Right atrium auricular region (tissue), 2 donors: ENCODE data around the gene CBFA2T3. TPM values are rescaled to one million over a fixed set of nuclear protein-coding genes. Genes with fewer than 3 reads are reported as not detected.

Experiments
- DNase-seq: peaks from one replicate; pipeline ENCODE4 v3.0.0-alpha.2; 2019; ENCODE audit warnings: low spot score
- H3K27ac ChIP-seq, 2 donors: fragments of 200-600 bp; sonication (generic); 1 replicate in 1 of 2; 2 replicates in 1 of 2; pipeline ENCODE4 v1.5.1; 2016 to 2019
- H3K27me3 ChIP-seq, 2 donors: fragments of 200-600 bp; sonication (generic); one replicate each; pipeline versions ENCODE4 v1.5.1 to v1.6.0; 2017 to 2019
- H3K36me3 ChIP-seq: fragments of 200-600 bp; sonication (generic); one replicate; pipeline ENCODE4 v1.5.1; 2016
- H3K4me1 ChIP-seq, 2 donors: fragments of 200-600 bp; sonication (generic); one replicate each; pipeline versions ENCODE4 v1.5.1 to v1.6.0; 2017 to 2019
- H3K4me3 ChIP-seq, 2 donors: fragments of 200-600 bp; sonication (generic); 1 replicate in 1 of 2; 2 replicates in 1 of 2; pipeline ENCODE4 v1.5.1; 2017 to 2019; ENCODE audit warnings: mild to moderate bottlenecking in 1 of 2, moderate library complexity in 1 of 2
- H3K9me3 ChIP-seq, 2 donors: fragments of 200-600 bp; sonication (generic); one replicate each; pipeline ENCODE4 v1.5.1; 2019
- total RNA-seq, 2 donors: library from RNA; depleted of rRNA; stranded (reverse); fragments of >200 nt; gene quantifications; one replicate each; pipeline ENCODE4 v1.1.0, GENCODE V29; 2016
- TF ChIP-seq, protein P1 (sequence below), 2 donors: fragments of 200-600 bp; sonication (generic); IDR thresholded peaks; one replicate each; pipeline ENCODE4 v1.5.1; 2019; ENCODE audit warnings: antibody characterized with exemption in 2 of 2

CBFA2T3 gene
- total RNA-seq, 2 donors from 2014 or later = 1.1 to 2.6 TPM

DNA sequence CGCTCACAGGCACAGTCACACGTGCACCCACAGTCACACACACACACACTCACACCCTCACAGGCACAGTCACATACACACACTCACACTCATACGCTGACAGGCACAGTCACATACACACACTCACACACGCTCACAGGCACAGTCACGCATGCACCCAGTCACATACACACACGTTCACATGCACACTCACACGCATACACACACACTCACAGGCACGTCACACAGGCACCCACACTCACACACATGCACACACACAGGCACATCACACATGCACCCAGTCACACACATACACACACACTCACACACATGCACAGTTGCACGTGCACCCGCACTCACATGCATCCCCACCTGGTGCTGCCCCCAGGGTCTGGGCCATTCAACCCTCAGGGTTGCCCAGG is 46.1 kb upstream of the CBFA2T3 start:
- no peak for DNase-seq

DNA sequence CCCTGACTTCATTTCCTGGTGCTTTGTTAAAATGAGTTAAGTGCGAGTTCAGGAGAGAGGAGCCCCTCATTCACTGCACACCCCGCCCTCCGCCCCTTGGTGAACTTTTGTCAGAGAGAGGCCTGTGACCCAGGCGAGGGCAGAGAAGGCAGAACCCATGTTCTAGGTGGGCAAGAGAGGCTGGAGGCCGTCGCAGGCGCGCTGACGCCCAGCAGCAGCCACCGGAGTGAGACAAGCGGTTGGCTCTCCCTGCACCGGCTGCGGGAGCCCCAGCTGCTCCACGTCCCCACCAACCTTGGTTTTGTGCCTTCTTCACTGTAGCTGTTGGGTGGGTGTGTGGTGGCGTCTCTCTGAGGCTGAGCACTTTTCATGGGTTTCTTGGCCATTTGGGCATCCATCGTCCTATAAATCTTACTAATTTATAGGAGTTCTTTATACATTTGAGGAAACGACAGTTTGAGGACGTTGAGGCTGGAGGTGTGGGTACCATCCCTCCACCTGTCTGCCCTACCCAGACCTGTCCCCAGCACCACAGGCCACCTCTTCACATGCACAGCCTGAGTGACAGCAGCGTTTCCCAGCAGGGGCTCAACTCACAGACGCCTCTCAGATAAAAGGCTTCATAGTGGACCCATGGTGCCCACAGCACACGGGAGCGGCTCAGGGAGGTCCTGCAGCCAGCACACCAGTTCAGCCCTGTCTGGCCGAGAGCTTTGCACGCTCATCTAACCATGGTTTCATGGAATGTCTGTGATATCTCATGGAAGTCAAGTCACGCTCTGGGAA is 45.2 kb upstream of the CBFA2T3 start:
- Histone ChIP-seq H3K27me3 (no peaks in the 10 kb centered on the region), H3K27ac (no peak overlapping the region), H3K4me3 (no peak overlapping the region), H3K9me3 (peaks cover 0 to 21% of the 10 kb centered on the region in 2 donors), H3K36me3 (no peaks in the 10 kb centered on the region), H3K4me1 (no peaks in the 10 kb centered on the region)
- TF ChIP-seq, protein P1, sequence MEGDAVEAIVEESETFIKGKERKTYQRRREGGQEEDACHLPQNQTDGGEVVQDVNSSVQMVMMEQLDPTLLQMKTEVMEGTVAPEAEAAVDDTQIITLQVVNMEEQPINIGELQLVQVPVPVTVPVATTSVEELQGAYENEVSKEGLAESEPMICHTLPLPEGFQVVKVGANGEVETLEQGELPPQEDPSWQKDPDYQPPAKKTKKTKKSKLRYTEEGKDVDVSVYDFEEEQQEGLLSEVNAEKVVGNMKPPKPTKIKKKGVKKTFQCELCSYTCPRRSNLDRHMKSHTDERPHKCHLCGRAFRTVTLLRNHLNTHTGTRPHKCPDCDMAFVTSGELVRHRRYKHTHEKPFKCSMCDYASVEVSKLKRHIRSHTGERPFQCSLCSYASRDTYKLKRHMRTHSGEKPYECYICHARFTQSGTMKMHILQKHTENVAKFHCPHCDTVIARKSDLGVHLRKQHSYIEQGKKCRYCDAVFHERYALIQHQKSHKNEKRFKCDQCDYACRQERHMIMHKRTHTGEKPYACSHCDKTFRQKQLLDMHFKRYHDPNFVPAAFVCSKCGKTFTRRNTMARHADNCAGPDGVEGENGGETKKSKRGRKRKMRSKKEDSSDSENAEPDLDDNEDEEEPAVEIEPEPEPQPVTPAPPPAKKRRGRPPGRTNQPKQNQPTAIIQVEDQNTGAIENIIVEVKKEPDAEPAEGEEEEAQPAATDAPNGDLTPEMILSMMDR (IDR thresholded peaks at IDR 0.05) = no peak
- DNase-seq = no peak

More for the DNA sequence above, 46.1 kb upstream of the CBFA2T3 start:
- TF ChIP-seq, protein P1 (IDR thresholded peaks at IDR 0.05) = no peak
- Histone ChIP-seq H3K4me1 (no peaks in the 10 kb centered on the region), H3K27me3 (no peaks in the 10 kb centered on the region), H3K4me3 (no peak overlapping the region), H3K9me3 (peaks cover 0 to 23% of the 10 kb centered on the region in 2 donors), H3K27ac (no peak overlapping the region), H3K36me3 (no peaks in the 10 kb centered on the region)

DNA sequence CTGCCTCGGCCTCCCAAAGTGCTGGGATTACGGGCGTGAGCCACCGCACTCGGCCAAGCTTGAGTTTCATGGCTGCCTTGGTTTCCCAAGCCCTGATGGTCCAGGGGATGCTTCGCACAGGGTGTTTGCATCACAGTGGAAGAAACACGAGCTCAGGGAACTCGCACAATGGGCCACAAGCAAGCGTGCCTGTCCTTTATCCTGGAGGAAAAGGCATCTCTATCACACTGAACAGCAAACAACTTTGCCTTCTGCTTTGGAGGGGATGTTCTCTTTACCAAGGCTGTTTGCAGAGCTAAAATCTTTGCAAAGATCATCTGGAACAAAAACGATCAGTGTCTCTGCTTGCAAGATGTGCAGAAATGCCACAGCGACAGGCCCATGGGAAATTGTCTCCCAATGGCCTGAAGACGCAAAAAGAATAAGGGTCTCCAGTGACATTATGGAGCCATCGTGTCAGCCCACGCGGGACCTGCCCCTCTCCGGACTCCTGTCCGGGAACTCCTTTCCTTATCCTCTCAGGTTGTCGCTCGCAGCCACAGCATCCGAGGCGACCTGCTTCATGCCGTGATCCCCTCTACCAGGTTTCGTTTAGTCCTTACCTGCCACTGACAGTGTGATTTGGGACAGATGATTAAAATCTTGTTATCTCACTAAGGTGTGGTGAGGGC is 44.1 kb upstream of the CBFA2T3 start:
- no peak for DNase-seq
- Histone ChIP-seq H3K36me3 (no peaks in the 10 kb centered on the region), H3K4me1 (no peaks in the 10 kb centered on the region), H3K27ac (no peak overlapping the region), H3K27me3 (no peaks in the 10 kb centered on the region), H3K9me3 (peaks cover 0 to 9% of the 10 kb centered on the region in 2 donors), H3K4me3 (no peak overlapping the region)
- TF ChIP-seq, protein P1 (IDR thresholded peaks at IDR 0.05) = no peak

DNA sequence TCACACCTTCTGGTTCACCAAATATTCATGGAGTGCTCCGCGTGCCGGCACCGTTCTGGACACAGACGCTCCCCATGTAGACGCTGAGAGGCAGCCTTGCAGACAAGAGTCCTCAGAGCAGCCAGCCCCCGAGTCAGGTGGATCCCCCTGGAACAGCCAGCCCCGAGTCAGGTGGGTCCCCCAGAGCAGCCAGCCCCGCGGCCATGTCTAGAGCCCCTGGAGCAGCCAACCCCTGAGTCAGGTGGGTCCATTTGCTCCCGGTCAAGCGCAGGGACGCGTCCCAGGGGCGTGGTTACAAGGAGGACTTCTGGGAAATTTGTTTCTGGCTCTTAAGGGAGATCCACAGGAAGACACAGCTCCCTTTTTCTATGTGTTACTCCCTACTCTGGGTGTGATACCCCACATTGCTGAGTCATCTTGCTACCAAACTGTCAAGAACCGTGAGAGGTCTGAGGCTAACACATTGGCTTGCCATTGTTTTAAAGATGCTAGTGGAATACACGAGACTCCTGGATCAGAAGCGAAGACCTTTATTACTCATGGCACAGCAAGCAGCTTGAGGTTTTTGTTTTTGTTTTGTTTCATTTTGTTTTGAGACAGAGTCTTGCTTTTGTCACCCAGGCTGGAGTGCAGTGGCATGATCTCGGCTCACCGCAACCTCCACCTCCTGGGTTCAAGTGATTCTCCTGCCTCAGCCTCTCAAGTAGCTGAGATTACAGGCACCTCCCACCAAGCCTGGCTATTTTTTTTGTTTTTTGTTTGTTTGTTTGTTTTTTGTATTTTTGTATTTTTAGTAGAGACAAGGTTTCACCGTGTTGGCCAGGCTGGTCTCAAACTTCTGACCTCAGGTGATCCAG is 43.3 kb upstream of the CBFA2T3 start:
- DNase-seq = no peak
- no peaks in the 10 kb centered on the region for H3K27me3 ChIP-seq
- no peaks in the 10 kb centered on the region for H3K4me1 ChIP-seq
- H3K27ac ChIP-seq = no peak overlapping the region
- peaks cover 0 to 1% of the 10 kb centered on the region in 2 donors for H3K9me3 ChIP-seq
- no peaks in the 10 kb centered on the region for H3K36me3 ChIP-seq
- H3K4me3 ChIP-seq = no peak overlapping the region
- TF ChIP-seq, protein P1 (IDR thresholded peaks at IDR 0.05) = no peak

DNA sequence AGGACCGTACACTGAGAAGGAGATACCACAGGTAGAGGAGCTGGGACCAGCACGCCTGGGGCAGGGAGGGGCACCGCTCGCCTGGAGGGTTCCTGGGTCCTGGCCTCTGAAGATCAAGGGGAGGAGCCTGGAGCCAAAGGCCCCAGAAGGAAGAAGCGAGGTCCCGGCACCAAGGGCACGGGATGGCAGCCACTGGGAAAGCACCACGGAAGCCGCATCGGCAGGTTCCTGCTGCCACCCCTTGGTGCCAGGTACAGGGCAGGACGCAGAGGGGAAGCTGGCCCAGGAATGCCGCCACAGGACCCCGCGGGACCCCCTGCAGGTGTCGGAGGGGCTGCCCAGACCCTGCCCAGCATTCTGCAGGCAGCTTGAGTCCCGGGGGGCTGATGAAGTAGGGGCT is 42.5 kb upstream of the CBFA2T3 start:
- H3K4me3 ChIP-seq = no peak overlapping the region
- no peaks in the 10 kb centered on the region for H3K4me1 ChIP-seq
- no peak overlapping the region for H3K27ac ChIP-seq
- no peaks in the 10 kb centered on the region for H3K36me3 ChIP-seq
- no peaks in the 10 kb centered on the region for H3K27me3 ChIP-seq
- H3K9me3 ChIP-seq = no peaks in the 10 kb centered on the region
- DNase-seq = no peak
- TF ChIP-seq, protein P1 (IDR thresholded peaks at IDR 0.05) = no peak
